T-helper 1 cell treated with Interleukin-12 subunit alpha and Interleukin-12 subunit beta and Interleukin-4 antibody, amounts not matched to agents 30 μg/mL and 1 μg/mL, for 36 hours (primary cell): Measurements from ENCODE around the gene MARCHF2.
"Not testable (repeated sequence)": the region's sequence is repeated elsewhere in the genome, so short reads cannot be mapped to it uniquely, and the experiment has no call there.

ENCODE experiments used
- H3K27ac Mint-ChIP-seq: one replicate; pipeline ENCODE4 v1.8.0; 2021; ENCODE audit warnings: mild to moderate bottlenecking, mixed read lengths
- H3K27me3 Mint-ChIP-seq: one replicate; pipeline ENCODE4 v1.8.0; 2021; ENCODE audit warnings: low read depth, mixed read lengths
- H3K36me3 Mint-ChIP-seq: one replicate; pipeline ENCODE4 v1.8.0; 2021; ENCODE audit warnings: low read depth, mixed read lengths
- H3K4me1 Mint-ChIP-seq: one replicate; pipeline ENCODE4 v1.8.0; 2021; ENCODE audit warnings: low read depth, mixed read lengths
- H3K4me3 Mint-ChIP-seq: one replicate; pipeline ENCODE4 v1.8.0; 2021; ENCODE audit warnings: mild to moderate bottlenecking, moderate library complexity, mixed read lengths
- H3K9me3 Mint-ChIP-seq: one replicate; pipeline ENCODE4 v1.8.0; 2021; ENCODE audit warnings: mixed read lengths

Gene MARCHF2

DNA sequence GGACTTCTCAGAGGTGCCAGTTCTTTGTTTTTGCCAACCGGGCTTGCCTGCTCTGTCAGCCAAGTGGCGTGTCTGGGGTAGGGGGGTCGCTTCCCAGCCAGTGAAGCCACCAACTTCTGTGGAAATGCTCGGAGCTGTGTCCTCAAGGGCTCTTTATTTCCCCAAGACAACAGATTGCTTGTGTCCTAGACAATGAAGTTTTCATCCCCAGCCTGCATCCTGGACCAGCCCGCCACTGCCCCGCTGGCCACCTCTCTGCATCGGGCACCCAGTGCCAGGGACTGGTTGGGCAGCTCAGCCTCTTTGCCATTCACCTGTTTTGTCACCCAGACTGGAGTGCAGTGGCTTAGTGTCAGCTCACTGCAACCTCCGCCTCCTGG is 19.2 kb upstream of the MARCHF2 start:
- H3K36me3 Mint-ChIP-seq: no peaks in the 10 kb centered on the region
- no peak overlapping the region for H3K4me3 Mint-ChIP-seq
- no peaks in the 10 kb centered on the region for H3K27me3 Mint-ChIP-seq
- no peak overlapping the region for H3K27ac Mint-ChIP-seq
- H3K9me3 Mint-ChIP-seq: no peaks in the 10 kb centered on the region
- peaks cover 20% of the 10 kb centered on the region for H3K4me1 Mint-ChIP-seq

DNA sequence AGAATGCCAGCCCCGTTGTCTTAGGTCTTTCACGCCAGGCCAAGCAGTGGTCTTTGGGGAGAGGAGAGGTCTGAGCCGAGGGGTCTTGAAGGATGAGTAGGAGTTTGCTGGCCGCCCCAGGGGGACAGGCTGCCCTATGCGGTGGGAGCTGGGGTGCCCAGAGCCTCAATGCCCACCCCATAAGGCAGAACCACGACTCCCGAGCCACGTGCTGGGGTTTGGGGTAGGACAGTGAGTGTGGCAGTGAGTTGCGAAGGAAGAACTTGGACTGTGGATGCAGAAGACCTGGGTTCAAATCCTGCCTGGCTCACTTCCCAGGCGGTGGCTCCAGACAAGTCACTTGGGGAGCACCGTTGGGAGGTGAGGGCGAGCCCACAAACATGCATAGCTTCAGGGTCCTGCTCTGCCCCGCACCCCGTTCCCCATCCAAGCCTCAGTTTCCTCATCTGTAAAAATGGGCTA is 17.5 kb upstream of the MARCHF2 start:
- Mint-ChIP-seq H3K9me3 (no peaks in the 10 kb centered on the region), H3K36me3 (no peaks in the 10 kb centered on the region), H3K27me3 (no peaks in the 10 kb centered on the region), H3K4me1 (peaks cover 17% of the 10 kb centered on the region), H3K27ac (no peak overlapping the region), H3K4me3 (no peak overlapping the region)

DNA sequence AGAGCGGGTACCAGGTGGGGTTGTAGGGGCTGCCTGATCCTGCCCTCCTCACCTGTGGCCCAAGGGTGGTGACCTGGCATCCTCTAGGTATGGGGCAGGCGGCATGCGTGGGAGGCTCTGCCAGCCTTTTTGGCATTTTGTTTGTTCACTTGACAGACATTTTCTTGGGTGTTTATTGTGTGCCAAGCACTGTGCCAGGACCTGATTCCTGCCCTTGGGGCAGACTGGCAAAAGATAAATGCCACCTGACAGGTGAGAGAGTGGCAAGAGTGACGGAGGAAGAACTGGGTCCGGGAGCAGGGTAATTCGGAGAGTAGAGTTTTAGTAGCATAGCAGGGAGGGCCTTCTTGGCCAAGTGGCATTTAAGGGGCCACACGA is 16.9 kb upstream of the MARCHF2 start:
- H3K27me3 Mint-ChIP-seq: no peaks in the 10 kb centered on the region
- no peak overlapping the region for H3K27ac Mint-ChIP-seq
- no peaks in the 10 kb centered on the region for H3K36me3 Mint-ChIP-seq
- no peak overlapping the region for H3K4me3 Mint-ChIP-seq
- no peaks in the 10 kb centered on the region for H3K9me3 Mint-ChIP-seq
- peaks cover 17% of the 10 kb centered on the region for H3K4me1 Mint-ChIP-seq

DNA sequence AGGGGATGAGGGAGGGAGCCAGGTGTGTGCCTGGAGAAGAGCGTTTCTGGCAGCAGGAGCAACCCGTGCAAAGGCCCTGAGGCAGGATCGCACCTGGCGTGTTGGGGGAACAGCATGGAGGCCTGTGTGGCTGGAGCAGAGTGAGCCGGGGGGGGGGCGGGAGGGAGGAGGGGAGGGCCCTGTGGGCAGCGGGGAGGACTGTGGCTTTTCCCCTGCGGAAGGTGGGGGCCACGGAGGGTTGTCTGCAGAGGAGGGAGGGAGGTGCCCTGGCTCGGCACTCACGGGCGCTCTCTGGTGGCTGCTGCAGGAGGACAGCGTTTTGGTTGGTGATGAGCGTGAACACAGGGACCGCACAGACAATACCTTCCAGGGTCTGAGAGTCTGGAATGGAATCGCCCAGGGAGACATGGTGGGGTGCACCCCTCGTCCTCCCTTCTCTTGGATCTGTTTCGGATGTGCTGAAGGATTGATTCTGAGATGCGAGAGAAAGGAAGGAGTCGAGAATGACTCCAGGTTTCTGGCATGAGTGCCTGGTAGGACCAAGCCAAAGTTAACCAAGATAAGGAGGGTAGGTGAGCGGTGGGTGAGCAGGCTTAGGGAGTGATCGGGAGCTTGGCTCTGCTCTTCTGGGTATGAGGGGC is 16.4 kb upstream of the MARCHF2 start:
- Mint-ChIP-seq H3K9me3 (no peaks in the 10 kb centered on the region), H3K4me1 (peaks cover 15% of the 10 kb centered on the region), H3K36me3 (peaks cover under 1% of the 10 kb centered on the region), H3K27ac (no peak overlapping the region), H3K27me3 (no peaks in the 10 kb centered on the region), H3K4me3 (no peak overlapping the region)

DNA sequence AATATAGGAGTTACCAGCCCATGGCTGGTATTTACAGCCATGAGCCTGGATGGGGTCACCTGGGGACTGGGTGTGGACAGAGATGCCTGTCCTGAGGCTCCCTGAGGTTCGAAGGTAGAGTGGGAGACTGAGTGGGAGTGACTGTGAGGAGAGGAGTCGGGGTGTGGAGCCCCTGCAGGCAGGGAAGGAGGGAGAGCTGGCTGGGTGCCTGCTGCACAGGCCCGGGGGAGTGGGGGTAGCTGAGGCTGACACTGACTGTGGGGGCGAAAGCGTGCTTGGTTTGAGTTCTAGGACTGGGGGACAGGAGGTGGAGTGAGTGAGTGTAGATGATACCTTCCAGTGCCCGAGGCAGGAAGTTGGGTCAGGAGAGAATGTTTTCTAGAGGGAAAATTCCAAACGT is 15.8 kb upstream of the MARCHF2 start:
- no peak overlapping the region for H3K4me3 Mint-ChIP-seq
- H3K9me3 Mint-ChIP-seq: no peaks in the 10 kb centered on the region
- H3K36me3 Mint-ChIP-seq: peaks cover 2% of the 10 kb centered on the region
- H3K27ac Mint-ChIP-seq: no peak overlapping the region
- peaks cover 12% of the 10 kb centered on the region for H3K4me1 Mint-ChIP-seq
- no peaks in the 10 kb centered on the region for H3K27me3 Mint-ChIP-seq

DNA sequence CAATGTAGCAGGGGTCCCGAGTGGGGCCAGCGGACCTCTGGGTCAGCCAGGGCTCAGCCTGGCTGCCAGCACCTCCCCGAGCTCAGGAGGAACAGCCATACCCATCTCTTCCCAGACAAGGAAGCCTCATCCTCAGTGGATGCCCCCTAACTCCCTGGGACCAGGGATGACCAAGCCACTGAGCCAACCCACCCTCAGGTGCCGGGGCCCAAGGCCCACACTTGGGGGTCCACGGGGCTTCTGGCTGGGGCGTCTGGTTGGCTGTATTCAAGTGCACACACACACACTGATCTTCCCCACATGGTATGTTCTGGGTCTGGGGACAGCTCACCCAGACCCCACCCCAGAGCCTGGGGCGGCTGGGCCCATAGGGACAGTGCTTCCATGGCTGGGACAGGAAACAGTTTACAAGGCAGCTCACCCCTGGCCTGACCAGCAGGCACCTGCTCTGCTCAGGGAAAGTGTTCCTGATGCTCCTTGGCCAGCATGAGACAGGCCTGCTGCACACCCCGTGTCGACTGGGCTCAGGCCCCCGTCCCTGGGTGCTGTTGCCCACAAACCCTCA is 15.3 kb upstream of the MARCHF2 start:
- Mint-ChIP-seq H3K27me3 (no peaks in the 10 kb centered on the region), H3K36me3 (peaks cover 3% of the 10 kb centered on the region), H3K27ac (no peak overlapping the region), H3K4me3 (no peak overlapping the region), H3K9me3 (no peaks in the 10 kb centered on the region), H3K4me1 (peaks cover 12% of the 10 kb centered on the region)

DNA sequence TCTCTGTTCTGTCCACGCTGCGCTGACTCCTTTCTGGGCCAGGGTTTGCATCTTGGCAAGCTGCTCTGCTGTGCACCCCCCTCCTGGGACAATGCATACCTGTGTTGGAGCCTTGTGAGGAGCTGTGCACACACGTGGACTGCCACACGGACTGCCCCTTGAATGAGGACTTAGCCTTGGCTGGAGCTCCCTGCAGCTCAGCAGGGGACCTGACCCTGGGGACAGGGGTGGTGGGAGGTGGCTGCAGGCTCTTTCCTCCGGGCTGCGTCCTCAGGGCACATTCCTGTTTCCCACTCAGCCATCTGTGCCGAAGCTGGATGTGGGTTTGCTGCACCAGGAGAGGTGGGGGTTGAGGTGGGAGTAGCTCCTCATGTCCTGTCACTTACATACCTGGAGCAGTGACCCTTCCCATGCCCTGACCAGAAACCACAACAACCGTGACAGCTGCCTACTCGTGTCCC is 14.8 kb upstream of the MARCHF2 start:
- Mint-ChIP-seq H3K4me1 (peaks cover 9% of the 10 kb centered on the region), H3K27me3 (no peaks in the 10 kb centered on the region), H3K4me3 (no peak overlapping the region), H3K27ac (no peak overlapping the region), H3K9me3 (no peaks in the 10 kb centered on the region), H3K36me3 (peaks cover 3% of the 10 kb centered on the region)

- Mint-ChIP-seq H3K27me3 (no peaks in the 10 kb centered on the region), H3K9me3 (no peaks in the 10 kb centered on the region), H3K4me3 (no peak overlapping the region), H3K36me3 (peaks cover 7% of the 10 kb centered on the region), H3K4me1 (peaks cover 11% of the 10 kb centered on the region), H3K27ac (no peak overlapping the region)
Observed at GRCh38 chr19:8399681-8400188, 13.4 kb upstream of the MARCHF2 start.

GRCh38 chr19:8401981-8402411 is 11.1 kb upstream of the MARCHF2 start:
- Mint-ChIP-seq H3K4me3 (no peak overlapping the region), H3K9me3 (no peaks in the 10 kb centered on the region), H3K27me3 (no peaks in the 10 kb centered on the region), H3K27ac (no peak overlapping the region), H3K4me1 (peaks cover 2% of the 10 kb centered on the region), H3K36me3 (peaks cover 11% of the 10 kb centered on the region)

DNA sequence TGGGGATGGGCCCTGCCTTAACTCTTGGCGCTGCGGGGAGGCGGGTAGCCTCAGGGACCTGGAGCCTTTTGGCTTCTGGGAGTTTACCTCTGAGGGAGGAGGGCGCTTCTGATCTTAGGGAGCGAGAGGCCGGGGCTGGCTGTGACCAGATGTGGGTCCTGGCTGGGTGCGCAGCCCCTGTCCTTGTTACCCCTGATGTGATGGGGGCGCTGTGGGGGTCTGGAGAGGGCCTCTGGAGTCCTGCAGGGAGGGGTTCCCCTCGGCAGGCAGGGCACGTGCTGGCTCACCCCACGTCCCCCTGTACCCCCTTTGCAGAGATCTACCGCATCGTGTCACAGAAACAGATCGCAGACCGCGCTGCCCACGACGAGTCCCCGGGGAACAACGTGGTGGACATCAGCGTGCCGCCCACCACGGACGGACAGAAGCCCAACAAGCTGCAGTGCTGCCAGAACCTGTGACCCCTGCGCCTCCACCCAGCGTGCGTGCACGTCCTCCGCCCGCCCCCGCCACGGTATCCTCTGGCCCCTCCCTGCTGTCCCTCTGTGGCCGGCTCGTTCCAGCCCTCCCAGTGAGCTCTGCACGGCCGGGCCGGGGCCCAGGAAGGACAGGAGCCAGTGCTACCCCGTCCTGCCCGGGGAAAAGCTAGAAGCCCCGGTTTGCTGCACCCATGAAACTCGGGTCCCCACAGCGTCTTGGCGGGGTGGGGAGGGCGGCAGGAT is 9.8 kb upstream of the MARCHF2 start:
- Mint-ChIP-seq H3K27me3 (no peaks in the 10 kb centered on the region), H3K9me3 (no peaks in the 10 kb centered on the region), H3K27ac (no peak overlapping the region), H3K36me3 (peaks cover 11% of the 10 kb centered on the region), H3K4me3 (no peak overlapping the region), H3K4me1 (peaks cover 2% of the 10 kb centered on the region)

DNA sequence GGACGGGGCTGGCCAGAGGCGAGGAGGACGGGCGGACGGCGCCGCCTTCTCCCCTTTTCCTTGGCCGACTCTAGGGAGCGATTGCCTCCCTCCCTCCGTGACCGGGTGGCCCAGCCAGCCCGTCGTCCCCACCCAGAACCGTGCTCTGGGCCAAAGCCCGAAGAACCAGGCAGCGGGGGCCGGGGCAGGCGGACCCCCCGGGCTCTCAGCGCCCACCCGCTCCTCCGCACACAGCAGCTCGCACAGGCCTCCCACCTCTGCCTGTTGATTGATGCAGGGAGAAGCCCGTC is 9.3 kb upstream of the MARCHF2 start:
- Mint-ChIP-seq H3K4me3 (no peak overlapping the region), H3K9me3 (no peaks in the 10 kb centered on the region), H3K27ac (no peak overlapping the region), H3K27me3 (no peaks in the 10 kb centered on the region), H3K4me1 (peaks cover 2% of the 10 kb centered on the region), H3K36me3 (peaks cover 11% of the 10 kb centered on the region)

GRCh38 chr19:8404391-8405151 is 8.5 kb upstream of the MARCHF2 start:
- H3K9me3 Mint-ChIP-seq: no peaks in the 10 kb centered on the region
- no peak overlapping the region for H3K27ac Mint-ChIP-seq
- peaks cover 11% of the 10 kb centered on the region for H3K36me3 Mint-ChIP-seq
- peaks cover 2% of the 10 kb centered on the region for H3K4me1 Mint-ChIP-seq
- no peak overlapping the region for H3K4me3 Mint-ChIP-seq
- H3K27me3 Mint-ChIP-seq: no peaks in the 10 kb centered on the region

DNA sequence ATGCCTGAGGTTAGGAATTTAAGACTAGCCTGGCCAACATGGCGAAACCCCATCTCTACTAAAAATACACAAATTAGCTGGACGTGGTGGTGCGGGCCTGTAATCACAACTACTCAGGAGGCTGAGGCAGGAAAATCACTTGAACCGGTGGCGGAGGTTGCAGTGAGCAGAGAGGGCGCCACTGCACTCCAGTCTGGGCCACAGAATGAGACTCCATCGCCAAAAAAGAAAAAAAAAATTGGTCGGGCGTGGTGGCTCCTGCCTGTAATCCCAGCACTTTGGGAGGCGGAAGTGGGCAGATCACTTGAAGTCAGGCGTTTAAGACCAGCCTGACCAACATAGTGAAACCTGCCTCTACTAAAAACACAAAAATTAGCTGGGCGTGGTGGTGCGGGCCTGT is 2.4 kb upstream of the MARCHF2 start:
- H3K9me3 Mint-ChIP-seq, H3K27ac Mint-ChIP-seq, H3K27me3 Mint-ChIP-seq, H3K4me1 Mint-ChIP-seq, H3K36me3 Mint-ChIP-seq, H3K4me3 Mint-ChIP-seq: not testable (repeated sequence)

- Mint-ChIP-seq H3K27me3 (no peaks in the 10 kb centered on the region), H3K4me3 (peak overlapping the region; percentile 60), H3K9me3 (no peaks in the 10 kb centered on the region), H3K36me3 (no peaks in the 10 kb centered on the region), H3K27ac (peak overlapping the region; percentile 2), H3K4me1 (peaks cover 8% of the 10 kb centered on the region)
Observed at GRCh38 chr19:8413629-8413995, 507 bp downstream of the MARCHF2 start.

- no peaks in the 10 kb centered on the region for H3K36me3 Mint-ChIP-seq
- H3K27me3 Mint-ChIP-seq: no peaks in the 10 kb centered on the region
- H3K27ac Mint-ChIP-seq: no peak overlapping the region
- peaks cover 4% of the 10 kb centered on the region for H3K4me1 Mint-ChIP-seq
- H3K4me3 Mint-ChIP-seq: no peak overlapping the region
- no peaks in the 10 kb centered on the region for H3K9me3 Mint-ChIP-seq
Observed at GRCh38 chr19:8416796-8417195, 3.7 kb downstream of the MARCHF2 start.
